ENCODE measurements around the gene CHRM4.

GRCh38 chr11:46366260-46366659, 25.3 kb downstream of the CHRM4 start:
- TF ChIP-seq EP300 (IDR thresholded peaks at IDR 0.05; ENCODE audit: borderline replicate concordance) (no peak), TCF12 (IDR thresholded peaks at IDR 0.05; ENCODE audit: low read depth) (no peak), CREB1 (IDR thresholded peaks at IDR 0.05; ENCODE audit: low read depth) (no peak), CEBPB (IDR thresholded peaks at IDR 0.05) (no peak), EGR1 (IDR thresholded peaks at IDR 0.05) (no peak), NFIC (IDR thresholded peaks at IDR 0.05) (no peak), RAD21 (IDR thresholded peaks at IDR 0.05; ENCODE audit: low read depth) (no peak), ZBTB7A (IDR thresholded peaks at IDR 0.05; ENCODE audit: low read depth) (no peak), USF1 (IDR thresholded peaks at IDR 0.05) (no peak), TAF1 (IDR thresholded peaks at IDR 0.05; ENCODE audit: low read depth) (no peak), TEAD4 (IDR thresholded peaks at IDR 0.05) (no peak), YY1 (IDR thresholded peaks at IDR 0.05; ENCODE audit: low read depth) (no peak)
- TF ChIP-seq, protein P1, sequence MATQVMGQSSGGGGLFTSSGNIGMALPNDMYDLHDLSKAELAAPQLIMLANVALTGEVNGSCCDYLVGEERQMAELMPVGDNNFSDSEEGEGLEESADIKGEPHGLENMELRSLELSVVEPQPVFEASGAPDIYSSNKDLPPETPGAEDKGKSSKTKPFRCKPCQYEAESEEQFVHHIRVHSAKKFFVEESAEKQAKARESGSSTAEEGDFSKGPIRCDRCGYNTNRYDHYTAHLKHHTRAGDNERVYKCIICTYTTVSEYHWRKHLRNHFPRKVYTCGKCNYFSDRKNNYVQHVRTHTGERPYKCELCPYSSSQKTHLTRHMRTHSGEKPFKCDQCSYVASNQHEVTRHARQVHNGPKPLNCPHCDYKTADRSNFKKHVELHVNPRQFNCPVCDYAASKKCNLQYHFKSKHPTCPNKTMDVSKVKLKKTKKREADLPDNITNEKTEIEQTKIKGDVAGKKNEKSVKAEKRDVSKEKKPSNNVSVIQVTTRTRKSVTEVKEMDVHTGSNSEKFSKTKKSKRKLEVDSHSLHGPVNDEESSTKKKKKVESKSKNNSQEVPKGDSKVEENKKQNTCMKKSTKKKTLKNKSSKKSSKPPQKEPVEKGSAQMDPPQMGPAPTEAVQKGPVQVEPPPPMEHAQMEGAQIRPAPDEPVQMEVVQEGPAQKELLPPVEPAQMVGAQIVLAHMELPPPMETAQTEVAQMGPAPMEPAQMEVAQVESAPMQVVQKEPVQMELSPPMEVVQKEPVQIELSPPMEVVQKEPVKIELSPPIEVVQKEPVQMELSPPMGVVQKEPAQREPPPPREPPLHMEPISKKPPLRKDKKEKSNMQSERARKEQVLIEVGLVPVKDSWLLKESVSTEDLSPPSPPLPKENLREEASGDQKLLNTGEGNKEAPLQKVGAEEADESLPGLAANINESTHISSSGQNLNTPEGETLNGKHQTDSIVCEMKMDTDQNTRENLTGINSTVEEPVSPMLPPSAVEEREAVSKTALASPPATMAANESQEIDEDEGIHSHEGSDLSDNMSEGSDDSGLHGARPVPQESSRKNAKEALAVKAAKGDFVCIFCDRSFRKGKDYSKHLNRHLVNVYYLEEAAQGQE (IDR thresholded peaks at IDR 0.05; ENCODE audit: low read depth), result no peak
